Duodenal mucosa (tissue), 2 donors: ENCODE measurements around the gene PRUNE2.
A peak's percentile ranks its signal among the peaks of the same experiment; 100 is the strongest.
"Not testable (repeated sequence)": the region's sequence is repeated elsewhere in the genome, so short reads cannot be mapped to it uniquely, and the experiment has no call there.

Experiments used
- H3K27ac ChIP-seq: one replicate; pipeline ENCODE4 v1.7.0; 2013; ENCODE audit warnings: low read depth, low read length
- H3K27me3 ChIP-seq, 2 donors: one replicate each; pipeline ENCODE4 v1.7.0; 2013; ENCODE audit warnings: low read length in 2 of 2, control low read depth in 1 of 2; ENCODE audit not compliant: insufficient read depth in 2 of 2, control insufficient read depth in 1 of 2
- H3K36me3 ChIP-seq, 2 donors: one replicate each; pipeline ENCODE4 v1.7.0; 2013; ENCODE audit warnings: low read length in 2 of 2, control low read depth in 1 of 2; ENCODE audit not compliant: insufficient read depth in 2 of 2, control insufficient read depth in 1 of 2
- H3K4me1 ChIP-seq, 2 donors: one replicate each; pipeline ENCODE4 v1.7.0; 2013; ENCODE audit warnings: low read length in 2 of 2, control low read depth in 1 of 2; ENCODE audit not compliant: insufficient read depth in 2 of 2, control insufficient read depth in 1 of 2
- H3K4me3 ChIP-seq, 2 donors: one replicate each; pipeline ENCODE4 v1.7.0; 2013; ENCODE audit warnings: low read length in 2 of 2, low read depth in 1 of 2
- H3K9ac ChIP-seq, 2 donors: one replicate each; pipeline ENCODE4 v1.7.0; 2013; ENCODE audit warnings: low read length in 2 of 2, low read depth in 1 of 2
- H3K9me3 ChIP-seq, 2 donors: one replicate each; pipeline ENCODE4 v1.7.0; 2013; ENCODE audit warnings: low read length in 2 of 2, control low read depth in 1 of 2; ENCODE audit not compliant: control insufficient read depth in 1 of 2

The PRUNE2 gene

GRCh38 chr9:76905791-76906646 lies at the start of gene PRUNE2:
Gene PRUNE2, minus strand, starts transcription at chr9:76906114. Its CDS starts 151 bp downstream, at chr9:76905963.
- H3K9ac ChIP-seq: peak within 1 kb of the TSS in 1 of 2 donors; percentile 33
- H3K9me3 ChIP-seq: no peaks in the 10 kb centered on the region
- no peak within 1 kb of the TSS for H3K27ac ChIP-seq
- H3K4me3 ChIP-seq: peak within 1 kb of the TSS; percentile 45 to 62
- H3K36me3 ChIP-seq: no peaks in the 10 kb centered on the region
- peaks cover 51 to 74% of the 10 kb centered on the region in 2 donors for H3K27me3 ChIP-seq
- peaks cover 11 to 14% of the 10 kb centered on the region in 2 donors for H3K4me1 ChIP-seq

- H3K4me1 ChIP-seq, H3K9me3 ChIP-seq, H3K4me3 ChIP-seq, H3K36me3 ChIP-seq, H3K27ac ChIP-seq, H3K27me3 ChIP-seq, H3K9ac ChIP-seq: not testable (repeated sequence)
Observed at GRCh38 chr9:76955406-76955805, 49.5 kb upstream of the PRUNE2 start.

GRCh38 chr9:76949865-76950264 lies 44.0 kb upstream of the PRUNE2 start:
- Histone ChIP-seq H3K9ac (no peak overlapping the region), H3K27me3 (no peaks in the 10 kb centered on the region), H3K27ac (no peak overlapping the region), H3K4me1 (no peaks in the 10 kb centered on the region), H3K4me3 (no peak overlapping the region), H3K36me3 (no peaks in the 10 kb centered on the region), H3K9me3 (no peaks in the 10 kb centered on the region)

- Histone ChIP-seq H3K4me1 (no peaks in the 10 kb centered on the region), H3K36me3 (no peaks in the 10 kb centered on the region), H3K4me3 (no peak overlapping the region), H3K9ac (no peak overlapping the region), H3K9me3 (no peaks in the 10 kb centered on the region), H3K27ac (no peak overlapping the region), H3K27me3 (peaks cover 0 to 7% of the 10 kb centered on the region in 2 donors)
Observed at GRCh38 chr9:76944011-76944410, 38.1 kb upstream of the PRUNE2 start.

GRCh38 chr9:76943054-76943453 lies 37.1 kb upstream of the PRUNE2 start:
- H3K27me3 ChIP-seq: peaks cover 0 to 7% of the 10 kb centered on the region in 2 donors
- H3K9ac ChIP-seq: no peak overlapping the region
- H3K4me1 ChIP-seq: no peaks in the 10 kb centered on the region
- H3K9me3 ChIP-seq: no peaks in the 10 kb centered on the region
- no peak overlapping the region for H3K27ac ChIP-seq
- no peaks in the 10 kb centered on the region for H3K36me3 ChIP-seq
- H3K4me3 ChIP-seq: no peak overlapping the region

GRCh38 chr9:76932757-76933156 lies 26.8 kb upstream of the PRUNE2 start:
- no peaks in the 10 kb centered on the region for H3K9me3 ChIP-seq
- H3K27ac ChIP-seq: no peak overlapping the region
- no peaks in the 10 kb centered on the region for H3K36me3 ChIP-seq
- H3K4me1 ChIP-seq: no peaks in the 10 kb centered on the region
- no peak overlapping the region for H3K9ac ChIP-seq
- no peaks in the 10 kb centered on the region for H3K27me3 ChIP-seq
- no peak overlapping the region for H3K4me3 ChIP-seq

GRCh38 chr9:76932265-76932664 lies 26.4 kb upstream of the PRUNE2 start:
- H3K4me3 ChIP-seq: no peak overlapping the region
- no peaks in the 10 kb centered on the region for H3K27me3 ChIP-seq
- no peaks in the 10 kb centered on the region for H3K36me3 ChIP-seq
- H3K9ac ChIP-seq: no peak overlapping the region
- H3K27ac ChIP-seq: no peak overlapping the region
- no peaks in the 10 kb centered on the region for H3K4me1 ChIP-seq
- no peaks in the 10 kb centered on the region for H3K9me3 ChIP-seq

GRCh38 chr9:76927540-76928240 lies 21.8 kb upstream of the PRUNE2 start:
- H3K9me3 ChIP-seq: no peaks in the 10 kb centered on the region
- H3K36me3 ChIP-seq: no peaks in the 10 kb centered on the region
- H3K27ac ChIP-seq: no peak overlapping the region
- no peaks in the 10 kb centered on the region for H3K27me3 ChIP-seq
- H3K4me1 ChIP-seq: no peaks in the 10 kb centered on the region
- no peak overlapping the region for H3K9ac ChIP-seq
- no peak overlapping the region for H3K4me3 ChIP-seq

- Histone ChIP-seq H3K27me3 (no peaks in the 10 kb centered on the region), H3K36me3 (no peaks in the 10 kb centered on the region), H3K4me3 (no peak overlapping the region), H3K9me3 (no peaks in the 10 kb centered on the region), H3K4me1 (no peaks in the 10 kb centered on the region), H3K27ac (no peak overlapping the region), H3K9ac (no peak overlapping the region)
Observed at GRCh38 chr9:76926846-76927245, 20.9 kb upstream of the PRUNE2 start.

- Histone ChIP-seq H3K36me3 (no peaks in the 10 kb centered on the region), H3K4me3 (no peak overlapping the region), H3K9ac (no peak overlapping the region), H3K27me3 (no peaks in the 10 kb centered on the region), H3K4me1 (no peaks in the 10 kb centered on the region), H3K27ac (no peak overlapping the region), H3K9me3 (no peaks in the 10 kb centered on the region)
Observed at GRCh38 chr9:76926324-76926741, 20.4 kb upstream of the PRUNE2 start.
